MCF 10A (cell line): Measurements from ENCODE around the gene IQUB. TPM values are rescaled to one million over a fixed set of nuclear protein-coding genes. Genes with fewer than 3 reads are reported as not detected.
"Not testable (repeated sequence)": the region's sequence is repeated elsewhere in the genome, so short reads cannot be mapped to it uniquely, and the experiment has no call there.

Experiments used
- BruUV-seq: library from RNA; stranded (reverse); fragments of 400-500 nt; replicated peaks from 2 replicates; lab custom pipeline; 2021; lab: Mats Ljungman, UMichigan
- CTCF ChIA-PET: fragments of 300-600 bp; sonication (Branson Sonifier 250); formaldehyde crosslinking; extraction: SDS; loops from one replicate; lab custom pipeline; 2021; ENCODE audit warnings: antibody characterized with exemption, inconsistent platforms; lab: Yijun Ruan, JAX
- POLR2A ChIA-PET: fragments of 300-600, 350-650 bp; sonication (Branson Sonifier 250); formaldehyde crosslinking; extraction: SDS; loops from one replicate; lab custom pipeline; 2020; ENCODE audit warnings: antibody characterized with exemption, inconsistent platforms; lab: Yijun Ruan, JAX
- DNase-seq: peaks from one replicate; pipeline ENCODE4 v3.0.0-alpha.2; 2018; ENCODE audit not compliant: unreplicated experiment
- H3K27ac Mint-ChIP-seq: one replicate; pipeline ENCODE4 v1.8.0; 2022; ENCODE audit warnings: mild to moderate bottlenecking, low read depth, mixed read lengths; ENCODE audit not compliant: unreplicated experiment
- H3K27me3 Mint-ChIP-seq: one replicate; pipeline ENCODE4 v1.8.0; 2022; ENCODE audit warnings: mixed read lengths; ENCODE audit not compliant: insufficient read depth, unreplicated experiment
- H3K36me3 Mint-ChIP-seq: one replicate; pipeline ENCODE4 v1.8.0; 2022; ENCODE audit warnings: mild to moderate bottlenecking, moderate library complexity, mixed read lengths; ENCODE audit not compliant: insufficient read depth, unreplicated experiment
- H3K4me1 Mint-ChIP-seq: one replicate; pipeline ENCODE4 v1.8.0; 2022; ENCODE audit warnings: mixed read lengths; ENCODE audit not compliant: insufficient read depth, unreplicated experiment
- H3K4me3 Mint-ChIP-seq: one replicate; pipeline ENCODE4 v1.8.0; 2022; ENCODE audit warnings: mild to moderate bottlenecking, moderate library complexity, mixed read lengths; ENCODE audit not compliant: unreplicated experiment
- H3K9me3 Mint-ChIP-seq: one replicate; pipeline ENCODE4 v1.8.0; 2022; ENCODE audit warnings: mixed read lengths; ENCODE audit not compliant: unreplicated experiment
- intact Hi-C: fragments of 100-400 bp; cut with micrococcal nuclease; formaldehyde crosslinking; loops from 2 replicates; pipeline ENCODE4 v1.14.1; 2022
- total RNA-seq: library from RNA; stranded (reverse); gene quantifications from 2 replicates; pipeline ENCODE4 v1.2.3, GENCODE V29; 2022
- TF ChIP-seq, protein P1 (sequence below): fragments of 200-600 bp; IDR thresholded peaks from one replicate; pipeline ENCODE4 v1.8.0; 2022; ENCODE audit warnings: antibody characterized with exemption, mild to moderate bottlenecking; ENCODE audit not compliant: unreplicated experiment

The IQUB gene
- total RNA-seq, 1 experiment from 2014 or later: 0.16 TPM

DNA sequence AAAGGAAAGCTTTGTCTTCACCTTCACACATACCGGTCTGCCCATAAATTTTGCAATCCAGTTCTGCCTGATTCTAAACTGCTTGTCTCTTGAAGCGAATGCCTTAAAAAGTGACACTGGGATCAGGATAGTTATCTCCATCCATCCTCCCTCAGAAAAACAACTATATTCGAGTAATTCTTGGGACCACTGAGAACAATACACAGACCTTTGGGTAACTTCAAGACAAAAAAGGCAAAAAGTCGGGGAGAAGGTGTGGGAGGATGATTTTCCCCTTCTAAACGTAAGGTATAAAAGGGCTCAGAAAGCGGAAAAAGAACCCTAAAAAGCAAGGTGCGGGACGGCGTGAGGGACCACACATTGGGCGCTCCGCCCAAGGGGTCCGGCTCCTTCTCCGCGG, 2.1 kb downstream of the IQUB start:
- H3K27ac Mint-ChIP-seq, BruUV-seq, POLR2A ChIA-PET, DNase-seq, intact Hi-C loops, CTCF ChIA-PET, H3K9me3 Mint-ChIP-seq: not testable (repeated sequence)
- peaks cover 11% of the 10 kb centered on the region for H3K36me3 Mint-ChIP-seq
- H3K4me3 Mint-ChIP-seq: peak overlapping the region; percentile 62
- peaks cover 22% of the 10 kb centered on the region for H3K27me3 Mint-ChIP-seq
- peaks cover 14% of the 10 kb centered on the region for H3K4me1 Mint-ChIP-seq

DNA sequence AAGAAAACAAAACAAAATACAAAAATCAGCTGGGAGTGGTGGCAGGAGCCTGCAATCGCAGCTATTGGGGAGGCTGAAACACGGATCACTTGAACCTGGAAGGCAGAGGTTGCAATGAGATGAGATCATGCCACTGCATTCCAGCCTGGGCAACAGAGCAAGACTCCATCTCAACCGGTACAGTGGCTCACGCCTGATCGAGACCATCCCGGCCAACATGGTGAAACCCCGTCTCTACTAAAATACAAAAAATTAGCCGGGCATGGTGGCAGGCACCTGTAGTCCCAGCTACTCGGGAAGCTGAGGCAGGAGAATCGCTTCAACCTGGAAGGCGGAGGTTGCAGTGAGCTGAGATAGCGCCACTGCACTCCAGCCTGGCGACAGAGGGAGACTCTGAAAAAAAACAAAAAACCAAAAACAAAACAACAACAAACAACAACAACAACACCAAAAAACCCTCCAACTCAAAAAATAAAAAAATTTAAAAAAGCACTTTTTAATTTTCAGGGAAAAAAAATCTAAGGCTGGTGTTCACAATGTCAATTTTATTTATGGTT, 4.3 kb downstream of the IQUB start:
- H3K9me3 Mint-ChIP-seq, POLR2A ChIA-PET, H3K27ac Mint-ChIP-seq, H3K36me3 Mint-ChIP-seq, intact Hi-C loops, DNase-seq, BruUV-seq, H3K4me3 Mint-ChIP-seq: not testable (repeated sequence)
- peaks cover 22% of the 10 kb centered on the region for H3K27me3 Mint-ChIP-seq
- CTCF ChIA-PET: interaction anchor here (0.6 to 1.2 kb wide), 3 partner anchors 33 to 177 kb away, joined by 3 to 5 read pairs (median 3); no protein-coding TSS in a partner anchor
- peaks cover 14% of the 10 kb centered on the region for H3K4me1 Mint-ChIP-seq

DNA sequence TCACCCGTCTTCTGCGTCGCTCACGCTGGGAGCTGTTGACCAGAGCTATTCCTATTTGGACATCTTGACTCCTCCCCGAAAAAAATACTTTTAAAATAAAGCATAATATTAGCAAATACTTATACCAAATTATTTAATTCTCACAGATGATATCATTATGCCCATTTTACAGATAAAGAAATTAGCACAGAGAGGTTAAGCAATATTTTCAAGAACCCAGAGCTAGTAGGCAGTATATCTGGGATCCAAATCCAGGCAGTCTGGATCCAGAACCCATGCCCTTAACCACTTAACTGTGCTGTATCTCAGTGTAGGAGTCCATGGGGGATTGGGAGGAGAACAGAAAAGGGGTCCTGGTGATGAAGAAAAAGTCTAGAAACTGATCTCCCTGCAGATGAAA, 6.1 kb downstream of the IQUB start:
- no peaks in the 10 kb centered on the region for H3K9me3 Mint-ChIP-seq
- H3K27ac Mint-ChIP-seq: no peak overlapping the region
- no TSS peak for BruUV-seq
- CTCF ChIA-PET: interaction anchor here (1.6 kb wide), 1 partner anchor 34 kb away, joined by 5 read pairs; no protein-coding TSS in a partner anchor
- peaks cover 16% of the 10 kb centered on the region for H3K27me3 Mint-ChIP-seq
- TF ChIP-seq, protein P1, sequence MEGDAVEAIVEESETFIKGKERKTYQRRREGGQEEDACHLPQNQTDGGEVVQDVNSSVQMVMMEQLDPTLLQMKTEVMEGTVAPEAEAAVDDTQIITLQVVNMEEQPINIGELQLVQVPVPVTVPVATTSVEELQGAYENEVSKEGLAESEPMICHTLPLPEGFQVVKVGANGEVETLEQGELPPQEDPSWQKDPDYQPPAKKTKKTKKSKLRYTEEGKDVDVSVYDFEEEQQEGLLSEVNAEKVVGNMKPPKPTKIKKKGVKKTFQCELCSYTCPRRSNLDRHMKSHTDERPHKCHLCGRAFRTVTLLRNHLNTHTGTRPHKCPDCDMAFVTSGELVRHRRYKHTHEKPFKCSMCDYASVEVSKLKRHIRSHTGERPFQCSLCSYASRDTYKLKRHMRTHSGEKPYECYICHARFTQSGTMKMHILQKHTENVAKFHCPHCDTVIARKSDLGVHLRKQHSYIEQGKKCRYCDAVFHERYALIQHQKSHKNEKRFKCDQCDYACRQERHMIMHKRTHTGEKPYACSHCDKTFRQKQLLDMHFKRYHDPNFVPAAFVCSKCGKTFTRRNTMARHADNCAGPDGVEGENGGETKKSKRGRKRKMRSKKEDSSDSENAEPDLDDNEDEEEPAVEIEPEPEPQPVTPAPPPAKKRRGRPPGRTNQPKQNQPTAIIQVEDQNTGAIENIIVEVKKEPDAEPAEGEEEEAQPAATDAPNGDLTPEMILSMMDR: no peak
- H3K4me3 Mint-ChIP-seq: no peak overlapping the region
- intact Hi-C loops: no loop called here
- H3K4me1 Mint-ChIP-seq: peaks cover 5% of the 10 kb centered on the region
- POLR2A ChIA-PET: no interaction called here
- DNase-seq: no peak
- no peaks in the 10 kb centered on the region for H3K36me3 Mint-ChIP-seq

DNA sequence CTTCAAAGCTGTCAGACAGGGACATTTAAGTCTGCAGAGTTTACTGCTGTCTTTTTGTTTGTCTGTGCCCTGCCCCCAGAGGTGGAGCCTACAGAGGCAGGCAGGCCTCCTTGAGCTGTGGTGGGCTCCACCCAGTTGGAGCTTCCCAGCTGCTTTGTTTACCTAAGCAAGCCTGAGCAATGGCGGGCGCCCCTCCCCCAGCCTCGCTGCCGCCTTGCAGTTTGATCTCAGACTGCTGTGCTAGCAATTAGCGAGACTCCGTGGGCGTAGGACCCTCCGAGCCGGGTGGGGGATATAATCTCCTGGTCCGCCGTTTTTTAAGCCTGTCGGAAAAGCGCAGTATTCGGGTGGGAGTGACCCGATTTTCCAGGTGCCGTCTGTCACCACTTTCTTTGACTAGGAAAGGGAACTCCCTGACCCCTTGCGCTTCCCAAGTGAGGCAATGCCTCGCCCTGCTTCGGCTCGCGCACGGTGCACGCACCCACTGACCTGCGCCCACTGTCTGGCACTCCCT, 6.6 kb downstream of the IQUB start:
- DNase-seq, H3K9me3 Mint-ChIP-seq, POLR2A ChIA-PET, H3K4me3 Mint-ChIP-seq, BruUV-seq, H3K36me3 Mint-ChIP-seq, H3K27ac Mint-ChIP-seq, intact Hi-C loops, H3K4me1 Mint-ChIP-seq: not testable (repeated sequence)
- H3K27me3 Mint-ChIP-seq: peaks cover 11% of the 10 kb centered on the region
- CTCF ChIA-PET: interaction anchor here (1.6 kb wide), 1 partner anchor 34 kb away, joined by 5 read pairs; no protein-coding TSS in a partner anchor

DNA sequence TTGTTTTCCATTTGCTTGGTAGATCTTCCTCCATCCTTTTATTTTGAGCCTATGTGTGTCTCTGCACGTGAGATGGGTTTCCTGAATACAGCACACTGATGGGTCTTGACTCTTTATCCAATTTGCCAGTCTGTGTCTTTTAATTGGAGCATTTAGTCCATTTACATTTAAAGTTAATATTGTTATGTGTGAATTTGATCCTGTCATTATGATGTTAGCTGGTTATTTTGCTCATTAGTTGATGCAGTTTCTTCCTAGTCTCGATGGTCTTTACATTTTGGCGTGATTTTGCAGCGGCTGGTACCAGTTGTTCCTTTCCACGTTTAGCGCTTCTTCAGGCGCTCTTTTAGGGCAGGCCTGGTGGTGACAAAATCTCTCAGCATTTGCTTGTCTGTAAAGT, 7.9 kb downstream of the IQUB start:
- intact Hi-C loops, H3K36me3 Mint-ChIP-seq, H3K27me3 Mint-ChIP-seq, DNase-seq, H3K4me3 Mint-ChIP-seq, H3K27ac Mint-ChIP-seq, H3K4me1 Mint-ChIP-seq, H3K9me3 Mint-ChIP-seq, POLR2A ChIA-PET, BruUV-seq: not testable (repeated sequence)
- CTCF ChIA-PET: interaction anchor here (0.5 to 0.6 kb wide), 2 partner anchors 13 to 293 kb away, joined by 3 read pairs; no protein-coding TSS in a partner anchor

DNA sequence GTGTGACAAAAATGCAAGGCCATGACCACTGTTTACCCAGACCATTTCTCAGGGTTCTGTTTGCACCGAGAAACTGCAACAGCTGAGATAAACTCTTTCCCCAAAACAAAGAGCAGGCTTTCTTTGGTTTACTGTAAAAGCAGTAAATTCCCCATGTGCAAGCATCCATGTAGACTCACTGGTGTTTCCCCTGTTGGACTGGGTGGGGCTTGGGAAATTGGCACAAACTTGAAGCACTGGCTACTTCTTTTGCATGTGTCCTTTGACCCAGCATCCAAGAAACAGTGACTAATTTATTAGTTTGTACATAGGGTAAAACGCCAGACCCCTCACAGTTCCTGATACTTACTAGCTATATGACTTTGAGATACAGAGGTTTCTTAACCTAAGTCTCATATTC, 12.3 kb downstream of the IQUB start:
- Mint-ChIP-seq H3K36me3 (no peaks in the 10 kb centered on the region), H3K9me3 (no peaks in the 10 kb centered on the region), H3K4me1 (no peaks in the 10 kb centered on the region), H3K27me3 (peaks cover 13% of the 10 kb centered on the region), H3K4me3 (no peak overlapping the region), H3K27ac (no peak overlapping the region)
- intact Hi-C loops: no loop called here
- no TSS peak for BruUV-seq
- ChIA-PET CTCF (interaction anchor here (0.6 to 0.7 kb wide), 2 partner anchors 27 to 30 kb away, joined by 3 read pairs; no protein-coding TSS in a partner anchor), POLR2A (no interaction called here)
- TF ChIP-seq, protein P1: no peak
- peak; percentile 13 for DNase-seq
